Measurements from ENCODE around the gene PSMA2.

Gene PSMA2

GRCh38 chr7:42959549-42959948, 27.6 kb upstream of the PSMA2 start:
- Histone ChIP-seq H3K9me3 (ENCODE audit: low read length) (peaks cover 2% of the 10 kb centered on the region), H3K27me3 (ENCODE audit: insufficient read depth, low read length) (no peaks in the 10 kb centered on the region), H2AFZ (ENCODE audit: low read depth, low read length) (no peak overlapping the region), H3K4me3 (ENCODE audit: low read length) (no peak overlapping the region), H3K36me3 (ENCODE audit: insufficient read depth, low read length) (no peaks in the 10 kb centered on the region), H3K4me1 (ENCODE audit: insufficient read depth, low read length) (no peaks in the 10 kb centered on the region)

DNA sequence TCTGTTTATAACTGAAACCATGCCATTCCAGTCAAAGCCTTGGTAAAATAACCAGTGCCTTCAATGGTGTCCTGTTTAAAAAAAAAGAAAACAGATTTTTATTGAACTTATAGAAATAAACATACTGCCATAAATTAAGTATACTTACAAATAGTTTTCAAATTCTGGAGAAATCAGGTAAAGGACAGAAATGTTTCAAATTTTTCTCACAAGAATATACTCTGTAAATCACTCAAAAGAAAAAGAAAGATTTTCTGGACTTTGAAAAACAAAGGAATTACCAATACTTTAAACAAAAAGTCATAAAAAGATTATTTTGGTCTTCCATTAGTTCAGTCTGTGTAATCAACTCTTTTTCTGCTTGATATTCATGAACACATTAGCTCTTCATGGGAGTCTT, 24.1 kb upstream of the PSMA2 start:
- Histone ChIP-seq H3K36me3 (ENCODE audit: insufficient read depth, low read length) (no peaks in the 10 kb centered on the region), H3K4me1 (ENCODE audit: insufficient read depth, low read length) (no peaks in the 10 kb centered on the region), H3K9me3 (ENCODE audit: low read length) (peaks cover 2% of the 10 kb centered on the region), H2AFZ (ENCODE audit: low read depth, low read length) (no peak overlapping the region), H3K27me3 (ENCODE audit: insufficient read depth, low read length) (no peaks in the 10 kb centered on the region), H3K4me3 (ENCODE audit: low read length) (no peak overlapping the region)

GRCh38 chr7:42953994-42954393, 22.0 kb upstream of the PSMA2 start:
- Histone ChIP-seq H2AFZ (ENCODE audit: low read depth, low read length) (no peak overlapping the region), H3K4me1 (ENCODE audit: insufficient read depth, low read length) (no peaks in the 10 kb centered on the region), H3K36me3 (ENCODE audit: insufficient read depth, low read length) (no peaks in the 10 kb centered on the region), H3K4me3 (ENCODE audit: low read length) (no peak overlapping the region), H3K27me3 (ENCODE audit: insufficient read depth, low read length) (no peaks in the 10 kb centered on the region), H3K9me3 (ENCODE audit: low read length) (no peaks in the 10 kb centered on the region)

GRCh38 chr7:42952328-42952727, 20.4 kb upstream of the PSMA2 start:
- Histone ChIP-seq H2AFZ (ENCODE audit: low read depth, low read length) (no peak overlapping the region), H3K36me3 (ENCODE audit: insufficient read depth, low read length) (no peaks in the 10 kb centered on the region), H3K27me3 (ENCODE audit: insufficient read depth, low read length) (no peaks in the 10 kb centered on the region), H3K4me3 (ENCODE audit: low read length) (no peak overlapping the region), H3K4me1 (ENCODE audit: insufficient read depth, low read length) (no peaks in the 10 kb centered on the region), H3K9me3 (ENCODE audit: low read length) (no peaks in the 10 kb centered on the region)

- no peaks in the 10 kb centered on the region for H3K27me3 ChIP-seq (ENCODE audit: insufficient read depth, low read length)
- no peak overlapping the region for H2AFZ ChIP-seq (ENCODE audit: low read depth, low read length)
- no peaks in the 10 kb centered on the region for H3K4me1 ChIP-seq (ENCODE audit: insufficient read depth, low read length)
- no peak overlapping the region for H3K4me3 ChIP-seq (ENCODE audit: low read length)
- H3K36me3 ChIP-seq (ENCODE audit: insufficient read depth, low read length) = no peaks in the 10 kb centered on the region
- H3K9me3 ChIP-seq (ENCODE audit: low read length) = no peaks in the 10 kb centered on the region
These were observed 18.4 kb upstream of the PSMA2 start for GRCh38 chr7:42950417-42950816.

DNA sequence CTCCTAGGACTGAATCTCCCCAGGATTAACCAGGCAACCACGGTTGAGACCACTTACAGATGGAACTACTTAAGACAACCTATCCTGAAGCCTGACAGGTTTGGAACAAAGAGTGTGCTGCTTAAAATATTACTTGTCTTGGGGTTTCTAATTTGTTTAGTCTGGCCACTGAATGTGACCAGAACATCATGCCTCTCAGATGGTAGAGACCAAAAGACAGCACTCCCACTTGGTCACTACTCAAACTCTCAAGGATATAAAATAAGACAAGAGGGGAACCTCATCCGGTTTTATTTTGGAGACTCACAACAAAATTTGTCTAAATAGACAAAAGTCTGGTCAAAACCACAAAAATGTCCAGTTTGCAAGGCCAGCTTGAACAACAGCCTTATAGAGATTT, 15.5 kb upstream of the PSMA2 start:
- H3K4me1 ChIP-seq (ENCODE audit: insufficient read depth, low read length) = no peaks in the 10 kb centered on the region
- no peaks in the 10 kb centered on the region for H3K36me3 ChIP-seq (ENCODE audit: insufficient read depth, low read length)
- H3K4me3 ChIP-seq (ENCODE audit: low read length) = no peak overlapping the region
- H2AFZ ChIP-seq (ENCODE audit: low read depth, low read length) = no peak overlapping the region
- no peaks in the 10 kb centered on the region for H3K9me3 ChIP-seq (ENCODE audit: low read length)
- H3K27me3 ChIP-seq (ENCODE audit: insufficient read depth, low read length) = no peaks in the 10 kb centered on the region

- no peaks in the 10 kb centered on the region for H3K36me3 ChIP-seq (ENCODE audit: insufficient read depth, low read length)
- no peak overlapping the region for H3K4me3 ChIP-seq (ENCODE audit: low read length)
- H3K4me1 ChIP-seq (ENCODE audit: insufficient read depth, low read length) = no peaks in the 10 kb centered on the region
- H2AFZ ChIP-seq (ENCODE audit: low read depth, low read length) = no peak overlapping the region
- H3K9me3 ChIP-seq (ENCODE audit: low read length) = no peaks in the 10 kb centered on the region
- no peaks in the 10 kb centered on the region for H3K27me3 ChIP-seq (ENCODE audit: insufficient read depth, low read length)
These were observed 14.6 kb upstream of the PSMA2 start for GRCh38 chr7:42946627-42946950.

GRCh38 chr7:42945821-42946626, 14.1 kb upstream of the PSMA2 start:
- H3K4me1 ChIP-seq (ENCODE audit: insufficient read depth, low read length) = no peaks in the 10 kb centered on the region
- H3K27me3 ChIP-seq (ENCODE audit: insufficient read depth, low read length) = no peaks in the 10 kb centered on the region
- no peak overlapping the region for H2AFZ ChIP-seq (ENCODE audit: low read depth, low read length)
- H3K9me3 ChIP-seq (ENCODE audit: low read length) = no peaks in the 10 kb centered on the region
- no peaks in the 10 kb centered on the region for H3K36me3 ChIP-seq (ENCODE audit: insufficient read depth, low read length)
- H3K4me3 ChIP-seq (ENCODE audit: low read length) = no peak overlapping the region

- Histone ChIP-seq H3K4me3 (ENCODE audit: low read length) (no peak overlapping the region), H3K36me3 (ENCODE audit: insufficient read depth, low read length) (peaks cover 27% of the 10 kb centered on the region), H3K9me3 (ENCODE audit: low read length) (no peaks in the 10 kb centered on the region), H3K27me3 (ENCODE audit: insufficient read depth, low read length) (no peaks in the 10 kb centered on the region), H3K4me1 (ENCODE audit: insufficient read depth, low read length) (no peaks in the 10 kb centered on the region), H2AFZ (ENCODE audit: low read depth, low read length) (no peak overlapping the region)
These were observed 9.2 kb upstream of the PSMA2 start for GRCh38 chr7:42940985-42941847.

DNA sequence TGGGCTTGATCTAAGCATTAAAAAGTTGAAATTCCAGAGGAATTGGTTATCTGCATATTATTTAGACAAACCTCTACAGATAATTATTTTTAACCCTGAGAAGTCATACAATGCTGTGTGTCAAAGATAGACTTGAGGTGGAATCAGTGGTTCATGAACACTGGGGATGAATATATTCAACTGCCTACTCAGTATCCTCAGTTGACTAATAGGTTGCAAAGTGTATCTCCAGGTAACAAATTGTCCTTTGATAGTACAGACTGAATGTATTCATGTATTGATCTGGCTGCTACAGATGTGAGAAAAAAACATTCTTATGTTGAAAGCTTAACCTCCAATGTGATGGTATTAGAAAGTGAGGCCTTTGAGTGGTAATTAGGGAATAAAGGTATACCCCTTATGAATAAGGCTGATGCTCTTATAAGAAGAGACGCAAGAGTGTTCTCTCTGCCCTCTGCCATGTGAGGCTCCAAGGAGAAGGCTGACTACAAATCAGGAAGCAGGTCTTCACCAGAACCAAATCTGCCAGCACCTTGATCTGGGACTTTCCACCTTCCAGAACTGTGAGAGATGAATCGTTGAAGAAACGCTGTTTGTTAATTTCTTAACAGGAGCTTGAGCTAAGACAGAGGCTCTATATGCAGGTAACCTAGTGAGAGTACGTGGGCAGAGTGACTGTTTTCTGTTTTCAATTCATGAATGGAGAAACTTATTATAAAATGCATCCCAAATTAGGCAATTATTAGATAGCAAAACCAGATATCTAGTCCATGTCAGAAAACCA, 7.7 kb upstream of the PSMA2 start:
- no peaks in the 10 kb centered on the region for H3K27me3 ChIP-seq (ENCODE audit: insufficient read depth, low read length)
- H3K36me3 ChIP-seq (ENCODE audit: insufficient read depth, low read length) = peaks cover 41% of the 10 kb centered on the region
- no peaks in the 10 kb centered on the region for H3K4me1 ChIP-seq (ENCODE audit: insufficient read depth, low read length)
- no peaks in the 10 kb centered on the region for H3K9me3 ChIP-seq (ENCODE audit: low read length)
- no peak overlapping the region for H3K4me3 ChIP-seq (ENCODE audit: low read length)
- H2AFZ ChIP-seq (ENCODE audit: low read depth, low read length) = no peak overlapping the region

- Histone ChIP-seq H2AFZ (ENCODE audit: low read depth, low read length) (no peak overlapping the region), H3K4me1 (ENCODE audit: insufficient read depth, low read length) (peaks cover 8% of the 10 kb centered on the region), H3K36me3 (ENCODE audit: insufficient read depth, low read length) (peaks cover 41% of the 10 kb centered on the region), H3K4me3 (ENCODE audit: low read length) (no peak overlapping the region), H3K27me3 (ENCODE audit: insufficient read depth, low read length) (no peaks in the 10 kb centered on the region), H3K9me3 (ENCODE audit: low read length) (no peaks in the 10 kb centered on the region)
These were observed 3.9 kb upstream of the PSMA2 start for GRCh38 chr7:42935861-42936260.

DNA sequence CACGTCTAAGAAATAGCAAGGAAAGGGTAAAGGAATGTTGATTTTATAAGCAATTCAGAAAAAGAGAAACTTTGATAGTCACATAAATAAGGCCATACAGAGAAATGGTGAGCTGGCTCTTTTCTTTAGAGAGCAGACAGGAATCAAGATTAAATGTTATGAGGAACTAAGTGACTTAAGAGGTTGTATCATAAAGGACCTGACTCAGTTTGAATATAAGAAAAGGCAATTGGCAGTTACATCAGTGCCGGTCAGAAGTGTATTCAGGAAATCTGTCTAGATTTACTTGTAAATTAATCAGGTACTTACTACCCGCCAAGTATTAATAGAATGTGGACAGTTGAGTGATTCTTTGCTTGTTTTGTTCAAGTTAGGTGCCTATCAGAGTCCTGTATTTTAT, 2.3 kb upstream of the PSMA2 start:
- Histone ChIP-seq H3K27me3 (ENCODE audit: insufficient read depth, low read length) (no peaks in the 10 kb centered on the region), H2AFZ (ENCODE audit: low read depth, low read length) (no peak overlapping the region), H3K4me1 (ENCODE audit: insufficient read depth, low read length) (peaks cover 13% of the 10 kb centered on the region), H3K4me3 (ENCODE audit: low read length) (no peak overlapping the region), H3K9me3 (ENCODE audit: low read length) (no peaks in the 10 kb centered on the region), H3K36me3 (ENCODE audit: insufficient read depth, low read length) (peaks cover 37% of the 10 kb centered on the region)
